GM21619 (cell line): ENCODE results near the gene PYDC2.

ENCODE experiments used
- ATAC-seq: cut with Tn5 transposase; IDR thresholded peaks from one replicate; pipeline ENCODE4 v1.9.1; 2021; ENCODE audit not compliant: unreplicated experiment

PYDC2 gene

DNA sequence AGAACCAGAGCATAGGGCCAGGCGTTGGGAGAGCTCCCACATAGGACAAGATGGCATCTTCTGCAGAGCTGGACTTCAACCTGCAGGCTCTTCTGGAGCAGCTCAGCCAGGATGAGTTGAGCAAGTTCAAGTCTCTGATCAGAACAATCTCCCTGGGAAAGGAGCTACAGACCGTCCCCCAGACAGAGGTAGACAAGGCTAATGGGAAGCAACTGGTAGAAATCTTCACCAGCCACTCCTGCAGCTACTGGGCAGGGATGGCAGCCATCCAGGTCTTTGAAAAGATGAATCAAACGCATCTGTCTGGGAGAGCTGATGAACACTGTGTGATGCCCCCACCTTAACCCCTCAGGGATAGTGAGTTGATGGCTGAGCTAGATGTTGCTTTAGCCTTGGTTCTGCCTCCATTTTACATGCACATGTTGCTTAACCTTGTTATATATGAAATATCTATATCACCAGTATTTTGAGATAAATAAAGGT is at the start of gene PYDC2:
Gene PYDC2, plus strand, starts transcription at position 51 of the 483 bp plus-strand sequence. Its CDS starts 0 bp downstream, at position 51.
- no peak for ATAC-seq

- ATAC-seq: no peak
Observed at GRCh38 chr3:191412759-191413158, 48.2 kb upstream of the PYDC2 start.

- no peak for ATAC-seq
Observed at GRCh38 chr3:191414286-191414685, 46.7 kb upstream of the PYDC2 start.

DNA sequence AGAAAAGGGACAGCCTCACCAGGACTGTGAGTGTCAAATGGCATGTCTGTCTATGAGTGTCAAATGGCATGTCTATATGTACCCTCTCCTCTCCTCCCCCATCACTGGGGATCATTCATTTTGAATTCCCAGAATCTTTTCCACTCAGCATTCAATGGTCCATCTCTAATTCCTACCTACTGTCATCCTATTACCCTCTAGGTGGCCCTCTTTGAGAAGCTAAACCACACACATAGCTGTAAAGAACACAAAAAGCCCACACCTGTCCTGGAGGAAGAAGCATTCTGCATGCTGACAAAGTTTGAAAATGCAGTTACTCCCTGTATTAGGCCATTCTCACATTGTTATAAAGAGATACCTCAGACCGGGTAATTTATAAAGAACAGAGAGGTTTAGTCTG is 46.2 kb upstream of the PYDC2 start:
- ATAC-seq: no peak

DNA sequence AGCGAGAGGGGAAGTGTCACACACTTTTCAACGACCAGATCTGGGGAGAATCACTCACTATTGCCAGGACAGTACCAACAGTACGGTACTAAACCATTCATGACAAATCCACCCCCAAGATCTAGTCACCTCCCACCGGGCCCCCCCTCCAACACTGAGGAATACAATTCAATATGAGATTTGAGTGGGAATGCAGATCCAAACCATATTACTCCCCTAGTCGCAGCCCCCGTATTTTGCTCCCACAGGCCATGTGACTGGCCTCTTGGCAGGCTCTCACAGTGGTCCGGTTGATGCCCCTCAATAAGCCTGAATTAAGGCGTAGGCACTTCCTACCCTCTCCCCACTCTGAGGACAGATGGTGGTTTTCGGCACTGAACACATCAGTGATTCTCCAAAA is 45.4 kb upstream of the PYDC2 start:
- no peak for ATAC-seq

DNA sequence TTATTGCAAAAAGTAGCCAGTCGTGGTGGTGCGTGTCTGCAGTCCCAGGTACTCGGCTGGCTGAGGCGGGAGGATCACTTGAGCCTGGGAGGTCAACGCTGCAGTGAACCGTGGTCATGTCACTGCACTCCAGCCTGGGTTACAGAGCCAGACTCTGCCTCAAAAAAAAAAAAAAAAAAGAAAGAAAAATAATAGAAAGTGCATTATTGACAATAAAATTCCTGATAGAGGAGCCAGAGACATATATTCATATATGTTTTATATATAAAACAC is 43.6 kb upstream of the PYDC2 start:
- no peak for ATAC-seq

DNA sequence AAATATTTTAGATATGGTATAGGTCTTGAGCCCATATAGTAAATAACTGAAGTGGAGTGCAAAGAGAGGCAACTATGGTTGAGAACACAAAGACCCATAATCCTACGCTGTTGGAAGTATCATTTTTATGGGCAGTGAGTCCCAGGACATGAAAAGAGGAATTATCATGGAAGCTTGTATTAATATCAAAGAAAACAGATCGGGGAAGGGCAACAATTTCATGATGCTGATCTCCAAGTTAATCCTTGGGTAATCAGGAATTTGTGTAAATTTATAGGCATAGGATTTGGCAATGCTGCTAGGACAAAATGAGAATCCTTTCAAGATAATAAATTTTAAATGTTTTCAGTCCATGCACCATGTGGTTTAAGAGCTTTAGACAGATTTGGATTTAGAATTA is 40.2 kb upstream of the PYDC2 start:
- ATAC-seq: no peak

DNA sequence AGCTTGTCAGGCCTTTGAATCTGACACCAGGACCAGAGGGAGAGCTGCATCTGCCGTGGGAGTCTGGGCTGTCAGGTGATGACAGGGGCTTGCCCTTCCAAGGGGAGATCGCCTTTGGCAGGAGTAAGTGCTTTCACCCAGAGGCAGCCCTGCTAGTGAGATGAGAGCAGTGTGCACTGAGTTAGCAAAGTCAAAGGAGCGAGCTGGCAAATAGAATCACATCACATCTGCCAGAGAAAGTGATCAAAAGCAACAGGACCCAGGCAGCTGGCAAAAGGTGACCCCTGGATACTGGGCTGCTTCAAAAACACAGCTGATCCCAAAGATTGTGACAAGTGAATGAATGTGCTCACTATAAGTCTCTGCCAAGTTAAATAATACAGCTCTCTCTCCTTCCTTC is 36.1 kb upstream of the PYDC2 start:
- no peak for ATAC-seq

GRCh38 chr3:191425322-191425734 is 35.6 kb upstream of the PYDC2 start:
- no peak for ATAC-seq

DNA sequence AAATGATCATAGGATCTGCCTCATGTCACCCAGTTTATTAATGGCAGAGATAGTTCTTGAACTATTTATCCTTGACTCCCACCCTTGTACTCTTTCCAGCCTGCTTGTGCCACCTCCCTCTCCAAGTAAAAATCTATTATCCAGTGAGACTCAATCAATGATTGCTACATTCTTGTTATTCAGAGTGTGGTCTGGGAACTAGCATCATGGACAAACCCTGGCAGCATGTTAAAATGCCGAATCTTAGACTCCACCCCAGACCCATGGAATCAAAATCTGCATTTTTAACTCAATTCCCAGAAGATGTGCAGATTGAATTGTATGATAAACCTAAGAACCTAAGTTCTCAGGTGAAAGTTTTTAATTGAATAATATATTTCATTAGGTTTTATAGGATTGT is 34.7 kb upstream of the PYDC2 start:
- ATAC-seq: no peak

DNA sequence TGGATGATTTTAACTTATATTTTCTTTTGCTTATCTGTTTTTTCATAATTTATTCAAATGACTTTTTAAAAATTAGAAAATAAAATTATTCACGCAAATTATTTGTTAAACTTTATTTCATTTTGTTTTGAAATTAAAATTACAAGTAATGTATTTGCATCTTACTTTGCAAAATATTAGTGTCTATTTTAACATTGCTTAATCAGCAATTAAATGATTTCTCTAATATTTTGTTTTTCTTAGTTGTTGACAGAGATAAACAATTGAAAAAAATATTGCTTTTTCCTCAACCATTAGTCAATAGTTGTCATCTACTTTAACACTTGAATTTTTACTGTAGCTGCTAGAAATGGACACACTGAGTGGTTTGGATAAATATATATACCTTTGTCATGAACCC is 32.8 kb upstream of the PYDC2 start:
- no peak for ATAC-seq

DNA sequence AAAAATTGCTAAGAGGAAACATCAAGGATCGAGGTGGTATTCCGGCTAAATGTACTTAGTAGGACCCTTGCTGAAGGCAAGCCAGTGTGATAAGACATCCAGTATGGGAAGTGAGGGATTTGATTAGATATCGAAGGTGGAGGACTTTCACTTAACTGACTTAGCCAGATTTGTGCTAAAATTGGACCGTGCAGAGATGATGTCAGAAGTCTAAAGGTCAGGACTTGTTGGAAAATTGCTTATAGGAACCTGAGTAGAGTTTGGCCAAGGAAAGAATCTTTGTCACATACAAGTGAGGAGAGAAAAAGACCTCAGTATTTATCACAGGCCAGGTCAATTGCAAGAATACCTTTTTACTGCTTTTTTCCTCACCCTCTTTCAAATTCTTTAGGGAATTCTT is 30.9 kb upstream of the PYDC2 start:
- no peak for ATAC-seq

DNA sequence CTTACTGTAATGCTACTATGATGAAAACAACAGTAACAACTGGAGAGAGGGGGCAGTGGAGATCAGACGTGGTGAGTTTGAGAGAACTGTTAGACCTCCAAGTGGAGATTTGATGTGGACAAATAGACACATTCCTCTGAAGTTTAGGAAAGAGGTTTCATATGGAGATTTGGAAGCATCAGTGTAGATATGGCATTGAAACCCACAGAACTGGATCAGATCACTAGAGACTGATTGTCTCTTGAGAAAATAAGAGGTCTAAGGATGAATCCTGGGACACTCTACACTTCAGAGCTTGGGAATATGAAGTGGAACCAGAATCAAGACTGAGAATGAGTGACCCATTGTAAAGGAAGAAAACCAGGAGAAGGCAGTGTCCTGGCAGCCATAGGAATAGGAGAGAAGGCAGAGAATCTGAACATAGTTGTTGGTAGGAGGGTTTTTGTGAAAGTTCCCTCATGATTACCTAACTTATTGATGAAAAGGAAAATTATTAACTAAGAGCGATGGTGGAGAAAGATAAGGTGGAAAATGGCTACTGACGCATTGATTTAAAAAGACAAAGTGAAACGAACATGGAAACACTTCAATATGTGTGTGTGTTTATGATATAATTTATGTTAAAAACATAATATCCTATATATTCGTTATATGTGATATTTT is 29.7 kb upstream of the PYDC2 start:
- no peak for ATAC-seq

DNA sequence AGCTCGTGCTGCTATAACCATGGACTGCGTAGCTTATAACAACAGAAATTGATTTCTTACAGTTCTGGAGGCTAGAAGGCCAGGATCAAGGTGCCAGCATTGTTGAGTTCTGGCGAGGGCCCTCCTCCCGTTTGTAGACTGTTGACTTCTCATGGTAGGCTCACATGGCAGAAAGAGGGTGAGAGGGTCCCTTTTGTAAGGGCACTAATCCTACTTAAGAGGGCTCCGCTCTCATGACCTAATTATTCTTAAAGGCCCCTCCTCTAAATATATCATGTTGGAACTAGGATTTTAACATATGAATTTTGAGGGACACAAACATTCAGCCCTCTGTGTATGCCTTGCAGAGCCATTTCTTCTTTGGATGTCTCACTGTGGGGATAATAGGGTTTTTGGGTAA is 28.8 kb upstream of the PYDC2 start:
- ATAC-seq: no peak

GRCh38 chr3:191434024-191434423 is 26.9 kb upstream of the PYDC2 start:
- ATAC-seq: no peak

DNA sequence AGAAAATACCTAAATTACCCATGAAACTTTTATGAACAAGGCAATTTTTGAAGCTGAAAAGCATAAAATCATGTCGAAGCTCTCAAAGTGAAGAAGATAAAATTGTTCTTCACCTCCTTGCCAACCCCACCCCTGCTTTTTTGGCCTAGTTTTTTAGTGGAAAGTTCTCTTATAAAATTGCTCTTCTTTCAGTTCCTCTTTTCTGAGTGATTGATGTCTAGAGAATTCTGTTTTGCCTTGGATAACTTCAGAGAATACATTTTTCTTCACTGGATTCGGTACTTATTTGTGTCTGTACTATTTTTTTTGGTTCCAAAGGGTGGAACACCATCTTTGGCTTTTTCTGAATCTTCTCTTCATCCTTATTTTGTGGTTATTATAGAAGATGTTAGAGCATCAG is 25.0 kb upstream of the PYDC2 start:
- no peak for ATAC-seq

GRCh38 chr3:191438150-191438814 is 22.7 kb upstream of the PYDC2 start:
- no peak for ATAC-seq

- no peak for ATAC-seq
Observed at GRCh38 chr3:191440532-191440931, 20.4 kb upstream of the PYDC2 start.

GRCh38 chr3:191441687-191442086 is 19.3 kb upstream of the PYDC2 start:
- no peak for ATAC-seq

- ATAC-seq: no peak
Observed at GRCh38 chr3:191444569-191444968, 16.4 kb upstream of the PYDC2 start.

DNA sequence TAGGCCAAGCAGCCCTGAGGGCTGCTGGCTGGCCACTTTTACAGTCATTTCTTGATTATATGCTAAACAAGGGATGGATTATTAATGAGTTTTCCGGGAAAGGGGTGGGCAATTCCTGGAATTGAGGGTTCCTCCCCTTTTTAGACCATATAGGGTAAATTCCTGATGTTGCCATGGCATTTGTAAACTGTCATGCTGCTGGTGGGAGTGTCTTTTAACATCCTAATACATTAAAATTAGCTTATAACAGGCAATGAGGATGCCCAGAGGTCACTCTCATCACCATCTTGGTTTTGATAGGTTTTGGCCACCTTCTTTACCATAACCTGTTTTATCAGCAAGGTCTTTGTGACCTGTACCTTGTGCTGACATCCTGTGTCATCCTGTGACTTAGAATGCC is 11.7 kb upstream of the PYDC2 start:
- no peak for ATAC-seq

DNA sequence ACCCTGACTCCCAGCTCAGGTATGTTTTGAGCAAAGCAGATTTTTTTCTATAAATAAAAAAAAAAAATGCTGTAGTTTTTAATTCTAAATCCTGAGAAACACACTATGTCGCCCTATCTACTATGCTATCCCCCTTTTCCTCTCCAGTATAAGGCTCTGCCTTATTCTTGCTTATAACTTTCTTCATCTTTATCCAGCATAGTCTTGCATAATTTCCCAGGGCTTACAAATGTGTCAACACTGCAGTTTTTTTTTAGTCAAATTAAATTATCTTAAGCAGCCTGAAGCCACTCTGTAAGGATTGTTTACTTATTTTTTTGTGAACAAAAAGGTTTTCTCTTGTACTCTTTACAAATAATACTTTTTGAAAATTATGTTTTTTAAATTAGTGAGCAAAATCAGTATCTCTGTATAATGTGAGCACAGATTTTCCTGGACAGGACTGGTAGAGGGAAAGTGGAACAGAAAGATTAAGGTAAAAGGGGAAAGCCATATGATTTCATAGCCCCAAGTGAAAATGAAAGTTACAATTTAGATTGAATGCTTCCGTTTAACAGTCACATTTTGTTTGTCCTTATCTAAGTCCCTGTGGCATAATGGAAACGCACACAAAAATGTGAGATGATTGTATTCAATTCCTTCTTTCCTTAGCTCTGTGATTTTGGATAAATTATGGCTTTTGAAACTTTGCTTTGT is 5.6 kb upstream of the PYDC2 start:
- peak; percentile 88 for ATAC-seq
